Measurements from ENCODE around the gene HYLS1.

DNA sequence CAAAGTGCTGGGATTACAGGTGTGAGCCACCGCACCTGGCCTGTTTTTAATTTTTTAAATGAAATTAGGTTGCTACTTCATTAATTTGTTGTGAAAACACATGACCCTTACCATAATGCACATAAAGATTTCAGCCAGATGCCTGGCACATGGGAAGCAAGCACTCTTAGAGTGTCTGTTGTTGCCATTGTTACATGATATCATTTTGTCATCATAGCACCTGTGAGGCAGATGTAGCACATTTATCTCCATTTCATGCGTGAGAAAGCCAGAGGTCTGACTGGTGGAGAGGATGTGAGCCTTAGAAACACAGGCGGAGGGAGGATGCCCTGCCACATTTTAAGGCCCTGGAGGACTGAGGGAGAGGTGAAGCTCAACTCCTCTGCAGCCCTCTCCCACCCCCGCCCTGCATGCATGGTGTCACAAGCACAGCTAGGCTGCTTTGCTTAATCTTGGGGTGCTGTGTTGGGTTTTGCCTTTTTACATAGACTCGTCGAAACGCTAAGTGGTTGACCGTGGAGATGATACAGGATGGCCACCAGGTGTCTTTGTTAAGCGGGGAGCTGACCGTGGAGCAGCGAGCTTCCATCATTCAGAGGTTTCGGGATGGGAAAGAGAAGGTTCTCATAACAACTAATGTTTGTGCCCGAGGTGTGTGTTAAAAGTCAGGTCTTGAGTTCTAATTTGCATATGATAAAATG, 30.8 kb downstream of the HYLS1 start:
- TF ChIP-seq, protein P1, sequence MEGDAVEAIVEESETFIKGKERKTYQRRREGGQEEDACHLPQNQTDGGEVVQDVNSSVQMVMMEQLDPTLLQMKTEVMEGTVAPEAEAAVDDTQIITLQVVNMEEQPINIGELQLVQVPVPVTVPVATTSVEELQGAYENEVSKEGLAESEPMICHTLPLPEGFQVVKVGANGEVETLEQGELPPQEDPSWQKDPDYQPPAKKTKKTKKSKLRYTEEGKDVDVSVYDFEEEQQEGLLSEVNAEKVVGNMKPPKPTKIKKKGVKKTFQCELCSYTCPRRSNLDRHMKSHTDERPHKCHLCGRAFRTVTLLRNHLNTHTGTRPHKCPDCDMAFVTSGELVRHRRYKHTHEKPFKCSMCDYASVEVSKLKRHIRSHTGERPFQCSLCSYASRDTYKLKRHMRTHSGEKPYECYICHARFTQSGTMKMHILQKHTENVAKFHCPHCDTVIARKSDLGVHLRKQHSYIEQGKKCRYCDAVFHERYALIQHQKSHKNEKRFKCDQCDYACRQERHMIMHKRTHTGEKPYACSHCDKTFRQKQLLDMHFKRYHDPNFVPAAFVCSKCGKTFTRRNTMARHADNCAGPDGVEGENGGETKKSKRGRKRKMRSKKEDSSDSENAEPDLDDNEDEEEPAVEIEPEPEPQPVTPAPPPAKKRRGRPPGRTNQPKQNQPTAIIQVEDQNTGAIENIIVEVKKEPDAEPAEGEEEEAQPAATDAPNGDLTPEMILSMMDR (IDR thresholded peaks at IDR 0.05) = no peak
- no peak for TF ChIP-seq POLR2A (IDR thresholded peaks at IDR 0.05)

Measured in adrenal gland (tissue), 5 donors.